ENCODE measurements around the gene KCTD17.

KCTD17 gene, protein sequence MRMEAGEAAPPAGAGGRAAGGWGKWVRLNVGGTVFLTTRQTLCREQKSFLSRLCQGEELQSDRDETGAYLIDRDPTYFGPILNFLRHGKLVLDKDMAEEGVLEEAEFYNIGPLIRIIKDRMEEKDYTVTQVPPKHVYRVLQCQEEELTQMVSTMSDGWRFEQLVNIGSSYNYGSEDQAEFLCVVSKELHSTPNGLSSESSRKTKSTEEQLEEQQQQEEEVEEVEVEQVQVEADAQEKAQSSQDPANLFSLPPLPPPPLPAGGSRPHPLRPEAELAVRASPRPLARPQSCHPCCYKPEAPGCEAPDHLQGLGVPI

DNA sequence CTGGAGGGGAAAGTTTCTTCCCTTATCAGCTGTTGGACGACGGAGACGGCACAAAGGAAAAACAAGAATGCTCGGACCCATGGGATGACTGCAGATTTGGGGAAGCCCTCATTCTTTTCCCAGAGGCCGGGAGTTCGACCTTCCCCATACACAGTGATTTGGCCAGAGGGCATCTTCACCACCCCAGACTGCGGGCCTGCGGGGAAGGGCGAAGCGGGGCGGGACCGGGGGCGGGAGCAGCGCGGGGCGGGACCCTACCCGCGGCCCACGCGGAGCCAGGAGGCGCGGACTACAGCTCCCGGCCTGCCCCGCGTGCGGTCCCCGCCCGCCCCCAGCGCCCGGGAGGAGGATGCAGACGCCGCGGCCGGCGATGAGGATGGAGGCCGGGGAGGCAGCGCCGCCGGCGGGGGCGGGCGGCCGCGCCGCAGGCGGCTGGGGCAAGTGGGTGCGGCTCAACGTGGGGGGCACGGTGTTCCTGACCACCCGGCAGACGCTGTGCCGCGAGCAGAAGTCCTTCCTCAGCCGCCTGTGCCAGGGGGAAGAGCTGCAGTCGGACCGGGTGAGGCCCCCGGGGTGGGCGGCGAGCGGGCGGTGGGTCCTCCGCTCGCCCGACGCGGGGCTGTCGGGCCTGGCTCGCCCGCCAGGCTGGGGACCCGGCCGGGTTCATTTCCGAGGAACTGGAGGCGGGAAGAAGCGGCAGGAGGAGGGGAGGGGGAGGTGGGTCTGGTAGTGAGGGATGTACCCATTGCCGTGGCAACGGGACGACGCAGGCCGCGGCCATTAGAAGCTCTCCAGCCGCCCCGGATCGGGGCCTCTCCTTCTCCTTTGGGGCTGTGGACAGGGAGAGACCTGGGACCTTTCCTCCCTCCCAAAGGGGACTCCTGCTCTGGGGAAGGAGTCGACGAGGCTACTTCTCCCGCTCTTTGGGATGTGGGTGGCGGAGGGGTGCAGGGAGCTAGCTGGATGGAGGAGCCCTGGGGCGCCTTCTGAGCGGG lies at the start of gene KCTD17:
KCTD17 (plus strand) TSS at position 352 of the 995 bp plus-strand sequence; CDS start at position 371, 19 bp downstream.
- DNase-seq (ENCODE audit: low read depth in 2 of 2, low spot score in 1 of 2): peak; percentile 32 to 53

DNA sequence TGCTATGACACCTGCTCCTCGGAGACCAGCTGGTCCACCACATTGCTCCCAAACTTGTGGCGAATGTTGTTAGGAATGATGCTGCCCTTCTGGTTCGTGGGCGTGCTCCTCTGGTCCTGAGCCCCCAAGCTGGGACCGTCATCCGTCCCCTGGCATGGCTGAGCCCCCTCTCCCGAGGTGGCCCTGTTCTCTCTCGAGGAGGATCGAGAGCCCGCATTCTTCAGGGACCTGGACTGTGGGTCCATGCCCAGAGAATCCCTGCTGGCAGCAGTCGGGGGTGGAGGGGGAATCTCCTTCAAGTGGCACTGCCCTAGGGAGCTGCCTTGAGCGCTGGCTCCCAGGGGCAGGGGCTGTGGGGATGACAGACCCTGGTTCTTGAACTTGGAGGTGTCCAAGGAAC lies 49.7 kb upstream of the KCTD17 start:
- DNase-seq (ENCODE audit: low read depth in 2 of 2, low spot score in 1 of 2): no peak

DNA sequence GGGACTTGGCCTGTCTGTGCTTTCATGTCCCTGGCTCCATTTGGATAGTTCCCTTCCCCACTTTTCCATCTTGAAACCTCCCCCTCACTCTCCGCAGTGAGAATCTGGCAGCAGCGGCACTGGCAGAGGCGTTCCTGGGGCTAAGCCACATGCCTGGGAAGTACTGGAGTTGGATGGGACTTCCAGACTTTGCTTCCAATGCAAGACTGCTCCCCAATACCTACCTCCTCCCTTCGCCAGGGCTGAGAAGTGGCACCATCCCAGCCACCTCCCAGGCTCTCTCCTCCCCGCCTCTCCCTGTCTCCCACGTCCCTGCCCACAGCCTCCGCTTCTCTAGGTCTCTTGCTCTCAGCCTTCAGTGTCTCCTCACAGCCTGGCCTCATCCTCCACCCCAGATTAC lies 48.9 kb upstream of the KCTD17 start:
- DNase-seq (ENCODE audit: low read depth in 2 of 2, low spot score in 1 of 2): no peak

DNA sequence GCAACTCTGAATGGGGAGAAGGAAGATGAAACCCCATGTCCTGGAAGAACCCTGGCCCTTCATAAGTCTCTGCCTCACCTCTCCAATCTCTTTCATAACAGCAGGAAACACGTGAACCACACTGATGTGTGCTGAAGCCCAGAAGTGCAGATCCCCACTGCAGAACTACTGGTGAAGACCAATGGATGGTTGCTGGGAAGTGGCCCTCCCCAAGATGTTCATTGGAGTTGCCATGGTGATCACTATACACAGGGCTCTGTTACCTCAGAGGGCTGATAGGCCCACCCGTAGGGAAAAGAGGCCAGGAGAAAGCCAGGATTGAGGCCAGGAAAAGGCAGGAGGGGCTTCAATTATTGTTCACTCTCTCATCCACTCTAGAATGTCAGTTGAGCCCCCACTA lies 43.9 kb upstream of the KCTD17 start:
- DNase-seq (ENCODE audit: low read depth in 2 of 2, low spot score in 1 of 2): no peak

DNA sequence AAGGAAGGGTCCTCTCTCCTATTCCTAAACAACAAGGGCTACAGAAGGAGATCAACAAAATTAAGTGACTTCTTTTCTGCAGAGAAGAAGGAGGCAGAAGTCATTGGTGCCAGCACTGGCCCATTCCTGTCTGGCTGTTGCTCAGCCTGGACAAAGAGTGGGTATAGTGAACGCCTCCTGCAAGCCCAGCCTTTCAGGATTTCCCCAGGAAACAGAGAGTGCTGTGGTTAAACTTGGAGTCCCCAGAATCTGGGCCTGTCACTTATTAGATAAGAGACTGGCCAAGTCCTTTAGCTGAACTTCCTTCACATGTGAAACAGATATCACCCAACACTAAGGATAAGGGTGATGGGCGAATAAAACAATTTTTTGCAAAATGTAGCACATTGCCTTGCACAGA lies 43.2 kb upstream of the KCTD17 start:
- no peak for DNase-seq (ENCODE audit: low read depth in 2 of 2, low spot score in 1 of 2)

DNA sequence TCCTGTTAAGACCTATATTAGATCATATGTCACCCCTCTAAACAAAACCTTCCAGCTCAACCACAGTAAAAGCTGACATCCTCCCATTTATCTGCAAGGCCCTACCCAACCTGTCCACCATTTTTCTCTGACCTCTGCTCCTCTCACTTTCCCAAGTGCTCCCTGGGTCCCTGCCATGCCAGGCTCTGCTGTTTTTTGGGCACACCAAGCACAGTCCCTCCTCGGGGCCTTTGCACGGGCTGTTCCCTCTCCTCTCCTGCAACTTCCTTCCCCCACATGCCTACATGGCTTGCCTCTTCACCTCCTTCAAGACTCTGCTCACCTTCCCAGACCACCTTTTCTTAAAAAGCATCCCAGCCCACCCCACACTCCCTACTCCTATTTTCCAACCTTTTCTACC lies 42.1 kb upstream of the KCTD17 start:
- no peak for DNase-seq (ENCODE audit: low read depth in 2 of 2, low spot score in 1 of 2)

DNA sequence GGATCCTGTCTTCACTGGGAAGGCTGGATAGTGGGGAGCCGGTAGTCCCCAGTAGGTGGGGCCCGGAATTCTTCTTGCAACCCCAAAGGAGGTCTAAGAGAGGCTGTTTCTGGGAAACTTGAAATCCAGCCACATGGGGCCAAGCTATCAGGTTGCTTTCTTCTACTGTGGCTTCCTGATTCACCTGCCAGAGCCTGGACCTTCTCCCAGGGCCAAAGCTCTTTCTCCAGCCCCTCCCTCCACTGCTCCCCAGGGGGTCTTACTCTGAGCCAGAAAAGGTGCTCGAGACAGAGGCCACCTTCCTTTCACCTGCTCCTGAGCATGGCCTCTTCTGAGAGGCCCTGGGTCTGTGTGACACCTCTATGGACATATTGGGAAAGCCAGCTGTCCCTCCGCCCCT lies 41.4 kb upstream of the KCTD17 start:
- no peak for DNase-seq (ENCODE audit: low read depth in 2 of 2, low spot score in 1 of 2)

DNA sequence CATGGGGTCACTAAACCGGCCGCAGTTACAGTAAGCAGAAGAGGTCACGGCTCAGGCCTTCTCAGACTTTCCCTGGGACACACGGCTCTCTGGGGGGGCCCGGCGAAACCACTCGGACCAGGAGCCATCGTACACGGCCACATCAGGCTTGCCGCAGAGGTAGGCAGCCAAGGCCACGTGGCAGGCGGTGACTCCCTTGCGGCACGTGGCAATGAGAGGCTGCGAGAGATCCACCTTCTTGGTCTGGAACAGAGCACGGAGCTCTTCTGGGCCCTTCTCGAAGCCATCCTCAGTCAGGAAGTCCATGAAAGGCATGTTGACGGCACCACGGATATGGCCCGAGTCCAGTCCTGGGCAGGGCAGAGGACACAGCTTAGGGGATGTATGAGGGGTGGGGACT lies 40.6 kb upstream of the KCTD17 start:
- DNase-seq (ENCODE audit: low read depth in 2 of 2, low spot score in 1 of 2): no peak

DNA sequence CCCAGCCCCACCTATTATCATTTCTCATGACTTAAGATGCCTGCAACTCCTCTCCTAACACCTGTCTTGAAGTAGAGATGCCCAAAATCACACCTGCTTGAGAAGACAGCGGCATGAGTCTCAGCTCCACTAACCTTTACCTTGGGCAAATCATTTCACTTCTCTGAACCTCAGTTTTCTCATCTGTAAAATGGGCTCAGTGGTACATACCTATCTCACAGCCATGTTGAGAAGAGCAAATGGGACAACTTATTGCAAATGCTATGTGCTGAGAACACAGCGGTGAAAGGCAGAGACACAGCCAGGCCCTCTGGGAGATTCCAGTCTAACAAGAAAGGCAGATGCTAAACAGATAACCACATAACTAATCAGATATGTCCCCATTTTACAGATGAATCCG lies 40.1 kb upstream of the KCTD17 start:
- no peak for DNase-seq (ENCODE audit: low read depth in 2 of 2, low spot score in 1 of 2)

DNA sequence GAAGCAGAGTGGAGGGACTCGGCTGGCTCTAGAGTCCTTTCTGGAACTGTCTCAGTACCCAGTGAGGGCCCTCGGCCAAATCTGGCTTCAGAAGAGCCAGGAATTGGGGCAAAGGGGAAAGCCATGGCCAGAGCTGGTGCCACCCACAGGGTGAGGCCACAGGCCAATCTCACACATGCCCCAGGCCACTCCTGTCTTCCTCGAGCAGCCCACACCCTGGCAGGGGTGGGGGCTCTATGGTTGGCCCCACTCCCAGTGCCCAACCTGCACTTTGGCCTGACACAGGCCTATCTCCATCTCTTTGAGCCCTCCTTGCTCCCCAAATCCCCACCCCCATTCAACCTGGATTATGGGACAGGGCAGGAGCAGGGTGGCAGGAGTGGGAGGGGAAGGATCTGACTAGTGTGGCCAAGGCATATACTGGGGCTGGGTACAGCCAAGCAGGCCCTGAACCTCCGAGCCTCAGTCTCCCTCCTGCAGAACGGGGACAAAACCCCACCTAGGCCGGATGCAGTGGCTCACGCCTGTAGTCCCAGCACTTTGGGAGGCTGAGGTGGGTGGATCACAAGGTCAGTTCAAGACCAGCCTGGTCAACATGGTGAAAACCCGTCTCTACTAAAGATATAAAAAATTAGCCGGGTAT lies 39.2 kb upstream of the KCTD17 start:
- DNase-seq (ENCODE audit: low read depth in 2 of 2, low spot score in 1 of 2): no peak

DNA sequence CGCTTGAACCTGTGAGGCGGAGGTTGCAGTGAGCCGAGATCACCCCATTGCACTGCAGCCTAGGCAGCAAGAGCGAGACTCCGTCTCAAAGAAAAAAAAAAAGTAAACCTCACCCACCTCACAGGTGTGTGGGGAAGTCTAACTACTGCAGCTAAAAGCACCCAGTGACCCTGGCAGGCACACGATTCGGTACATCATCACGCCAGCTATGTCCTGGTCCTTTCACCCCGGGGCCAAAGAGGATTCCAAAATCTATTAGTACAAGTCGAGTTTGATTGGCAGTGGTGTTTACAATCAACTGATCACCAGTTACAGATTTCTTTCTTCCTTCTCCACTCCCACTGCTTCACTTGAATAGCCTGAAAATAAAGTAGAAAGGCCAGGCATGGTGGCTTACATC lies 38.6 kb upstream of the KCTD17 start:
- DNase-seq (ENCODE audit: low read depth in 2 of 2, low spot score in 1 of 2): no peak

DNA sequence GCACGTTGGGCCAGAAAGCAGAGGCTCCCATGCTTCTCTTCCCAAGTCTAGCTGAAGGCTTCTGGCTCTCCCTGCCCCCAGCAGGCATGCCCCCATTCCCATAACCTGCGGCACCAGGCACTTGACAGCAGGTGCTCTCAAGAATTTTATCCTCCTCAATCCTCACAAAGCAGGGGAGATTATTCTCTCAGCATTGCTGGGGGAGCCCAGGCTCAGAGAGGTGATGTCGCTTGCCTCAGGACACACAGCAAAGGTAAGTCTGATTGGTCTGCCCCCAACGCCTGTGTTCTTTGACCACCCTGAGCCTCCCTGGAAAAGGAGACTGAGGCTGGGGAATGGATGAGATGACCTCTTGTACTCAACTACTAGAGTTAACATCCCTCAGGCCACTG lies 37.1 kb upstream of the KCTD17 start:
- DNase-seq (ENCODE audit: low read depth in 2 of 2, low spot score in 1 of 2): no peak

DNA sequence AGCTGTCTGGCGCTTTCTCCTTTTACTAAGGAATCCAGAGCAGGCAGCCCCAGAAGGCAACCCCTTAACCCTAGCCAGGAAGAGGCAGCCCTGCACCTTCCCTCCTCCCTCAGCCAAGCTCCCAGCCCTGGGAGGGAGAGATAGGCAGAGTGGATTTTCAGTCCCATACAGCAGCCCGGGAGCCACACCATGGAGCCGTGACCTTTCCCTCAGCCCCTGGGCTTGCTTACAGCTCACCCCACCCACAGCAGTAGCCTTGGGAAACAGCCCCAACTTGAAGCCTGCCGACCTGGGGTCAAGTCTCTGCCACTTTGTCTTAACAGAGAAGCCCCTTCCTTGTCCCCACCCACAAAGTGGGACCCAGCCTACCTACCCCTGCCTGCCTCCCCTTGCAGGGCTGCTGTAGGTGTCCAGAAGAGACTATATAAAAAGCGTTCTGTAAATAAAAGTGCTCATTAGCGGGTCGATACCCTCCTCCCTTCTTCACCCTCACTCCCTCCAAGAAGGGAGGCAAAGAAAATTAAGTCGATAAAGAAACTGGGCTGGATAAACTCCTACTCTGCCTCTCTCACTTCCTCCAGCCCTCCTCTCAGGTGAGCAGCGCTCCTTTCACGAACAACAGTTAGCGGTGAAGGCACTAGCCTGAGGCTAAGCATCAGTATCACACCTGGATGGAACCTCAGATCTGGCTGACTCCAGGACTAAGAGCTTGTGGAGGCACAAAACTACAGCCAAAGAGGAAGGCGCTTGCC lies 36.5 kb upstream of the KCTD17 start:
- DNase-seq (ENCODE audit: low read depth in 2 of 2, low spot score in 1 of 2): no peak

DNA sequence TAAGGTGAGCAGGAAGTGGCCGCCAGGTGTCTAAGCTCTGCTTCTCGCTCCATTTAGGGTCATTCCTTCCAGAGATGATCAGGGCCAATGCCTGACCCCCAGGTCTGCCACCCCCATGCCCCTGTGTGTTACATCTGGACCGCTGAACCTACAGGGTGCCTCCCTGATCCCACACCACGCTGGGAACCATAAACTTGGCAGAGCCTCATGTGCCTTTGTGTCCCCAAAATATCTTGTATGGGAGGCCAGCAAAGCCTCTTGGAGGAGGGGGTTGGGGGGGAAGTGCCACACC lies 36.0 kb upstream of the KCTD17 start:
- DNase-seq (ENCODE audit: low read depth in 2 of 2, low spot score in 1 of 2): no peak

DNA sequence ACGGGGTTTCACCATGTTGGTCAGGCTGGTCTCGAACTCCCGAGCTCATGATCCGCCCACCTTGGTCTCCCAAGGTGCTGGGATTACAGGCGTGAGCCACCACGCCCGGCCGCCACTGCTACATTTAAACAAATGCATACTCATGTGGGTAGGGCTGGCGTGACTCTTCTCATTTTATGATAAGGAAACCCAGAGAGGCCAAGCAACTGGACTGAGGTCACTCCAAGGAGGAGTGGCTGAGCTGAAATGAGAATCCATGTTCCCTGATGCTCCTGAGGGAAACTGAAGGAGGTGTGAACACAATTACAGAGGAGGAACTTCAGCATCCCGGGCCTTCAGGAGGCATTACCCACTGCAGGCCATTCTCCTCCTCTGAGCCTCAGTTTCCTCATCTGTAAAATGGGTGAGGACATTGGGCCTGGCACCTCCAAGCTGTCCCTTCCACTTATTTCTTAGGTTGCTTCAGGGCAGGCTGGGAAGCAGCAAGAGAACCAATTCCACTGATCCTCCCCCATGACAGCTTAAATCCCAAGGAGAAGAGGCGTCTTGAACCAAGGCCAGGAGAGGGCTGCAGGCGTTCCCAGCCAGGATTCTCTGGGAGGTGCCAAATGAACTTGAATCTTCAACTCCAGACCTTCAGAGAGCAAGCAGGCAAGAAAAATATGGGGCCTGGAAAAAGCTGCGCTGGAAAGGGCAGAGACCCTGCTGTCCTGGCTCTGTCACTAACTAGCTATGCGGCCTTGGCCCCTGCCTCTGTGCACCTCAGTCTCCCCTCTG lies 35.2 kb upstream of the KCTD17 start:
- DNase-seq (ENCODE audit: low read depth in 2 of 2, low spot score in 1 of 2): no peak

DNA sequence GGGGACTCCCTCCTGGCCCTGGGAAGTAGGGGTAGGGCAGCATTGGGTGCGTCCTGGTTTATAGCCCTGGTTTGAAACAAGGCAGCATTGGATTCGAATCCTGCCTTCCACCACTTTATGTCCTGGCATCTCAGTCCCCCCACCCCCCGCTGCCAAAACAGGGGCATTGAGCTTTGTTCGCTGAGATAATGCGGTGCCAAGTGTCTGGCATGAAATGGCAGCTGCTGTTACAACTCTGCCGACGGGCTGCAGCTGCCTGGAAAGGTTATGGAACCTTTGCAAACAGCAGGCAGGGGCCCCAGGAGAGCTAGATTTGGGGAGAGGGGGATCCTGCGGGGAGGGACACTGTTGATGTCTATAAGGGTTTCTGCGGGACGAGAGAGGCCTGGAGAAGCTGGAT lies 34.2 kb upstream of the KCTD17 start:
- no peak for DNase-seq (ENCODE audit: low read depth in 2 of 2, low spot score in 1 of 2)

DNA sequence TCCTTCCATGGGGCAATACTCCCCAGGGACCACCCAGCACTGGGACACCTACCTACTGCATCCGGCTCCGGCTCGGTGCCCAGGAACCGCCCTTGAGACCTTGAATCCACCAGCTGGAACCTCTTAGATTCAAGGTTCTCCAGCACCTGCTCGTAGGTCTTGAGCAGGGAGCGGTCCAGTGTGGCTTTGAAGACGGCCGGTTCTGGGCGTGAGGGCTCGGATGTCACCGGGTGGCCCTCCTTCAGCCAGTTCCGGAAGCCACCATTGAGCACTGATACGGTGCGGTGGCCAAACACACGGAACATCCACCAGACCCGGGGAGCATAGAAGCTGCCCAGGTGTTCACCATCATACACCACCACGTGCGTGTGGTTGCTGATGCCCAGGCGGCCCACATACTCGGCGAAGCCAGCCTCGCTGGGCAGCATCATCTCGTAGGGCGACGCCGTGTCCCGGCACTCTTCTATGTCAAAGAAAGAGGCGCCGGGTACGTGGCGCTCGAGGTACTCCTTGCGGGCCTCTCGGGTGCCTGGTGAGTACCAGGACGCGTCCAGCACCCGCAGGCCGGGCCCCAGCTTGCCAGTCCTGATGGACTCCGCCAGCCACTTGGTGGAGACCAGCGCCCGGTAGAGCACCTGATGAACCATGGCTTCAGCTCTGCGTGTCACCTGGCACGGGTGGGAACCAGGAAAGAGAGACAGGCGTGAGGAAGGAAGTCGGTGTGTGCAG lies 33.3 kb upstream of the KCTD17 start:
- no peak for DNase-seq (ENCODE audit: low read depth in 2 of 2, low spot score in 1 of 2)

DNA sequence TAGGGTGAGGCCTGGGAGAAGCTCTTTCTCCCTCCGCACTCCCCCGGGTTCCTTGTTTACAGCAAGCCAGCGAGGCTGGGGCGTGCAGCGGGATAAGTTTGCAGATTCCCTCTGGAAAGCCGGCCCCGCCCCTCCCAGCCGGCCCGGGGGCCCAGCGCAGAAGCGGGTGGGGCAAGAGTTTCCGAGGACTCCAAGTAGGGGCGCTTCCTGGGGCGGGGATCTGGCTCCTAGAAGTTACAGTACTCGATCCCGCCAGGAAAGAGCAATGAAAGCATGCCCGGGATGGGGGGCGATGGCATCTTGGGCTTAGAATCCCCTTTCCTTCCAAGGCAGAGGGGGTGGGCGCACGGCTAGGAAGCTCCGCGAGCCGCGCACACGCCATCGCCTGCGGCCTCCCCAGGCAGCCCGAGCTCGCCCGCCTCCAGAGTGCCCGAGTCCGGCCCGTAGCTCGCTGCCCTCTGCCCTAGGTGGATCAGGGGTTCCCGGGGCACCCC lies 32.7 kb upstream of the KCTD17 start:
- DNase-seq (ENCODE audit: low read depth in 2 of 2, low spot score in 1 of 2): no peak

DNA sequence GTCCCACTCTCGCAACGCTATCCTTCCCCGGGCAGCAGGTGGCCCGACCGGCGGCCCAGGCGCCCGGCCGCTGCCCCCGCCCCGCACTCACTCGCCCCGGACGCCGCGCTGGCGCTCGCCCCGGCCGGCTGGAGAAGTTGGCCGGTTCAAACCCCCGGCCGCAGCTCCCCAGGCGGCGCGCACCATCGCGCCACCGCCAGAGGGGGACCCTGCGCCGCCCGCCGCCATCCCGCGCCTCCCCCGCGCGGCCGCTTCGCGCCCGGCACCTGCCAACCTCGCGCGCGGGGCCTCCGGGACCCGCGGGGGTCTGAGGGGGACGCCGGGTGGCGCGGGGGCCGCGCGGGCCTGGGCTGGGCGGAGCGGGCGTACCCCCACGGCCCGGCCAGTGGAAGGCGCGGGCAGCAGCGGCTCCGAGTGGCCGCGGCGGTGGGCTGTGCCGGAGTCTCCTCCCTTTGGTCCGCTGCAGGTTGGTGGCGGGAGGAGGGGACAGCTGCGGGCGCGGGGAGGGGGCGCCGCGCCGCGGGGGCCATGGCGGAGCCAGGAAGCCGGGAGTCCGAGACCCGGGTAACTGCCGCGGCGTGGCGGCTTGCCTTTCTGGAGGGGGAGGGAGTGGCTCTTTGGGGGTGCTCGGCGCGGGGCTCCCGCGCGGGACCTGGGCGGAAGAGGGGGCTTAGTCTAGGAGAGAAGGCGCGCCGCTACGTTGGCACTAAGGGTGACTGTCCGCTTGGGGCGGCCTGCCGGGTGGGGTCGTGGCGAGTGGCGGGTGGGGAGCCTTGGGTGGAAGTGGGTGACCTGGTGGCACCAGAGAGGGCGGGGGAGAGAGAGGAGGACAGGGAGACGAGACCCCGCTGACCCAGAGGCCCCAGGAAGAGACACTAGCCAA lies 32.0 kb upstream of the KCTD17 start, which contains the start of the genes MPST and TST:
MPST (plus strand) TSS at position 434 of the 883 bp plus-strand sequence; CDS start at position 529, 95 bp downstream.
TST (minus strand) TSS at position 139 of the 883 bp plus-strand sequence. CDS start 715 bp downstream, outside the sequence.
- DNase-seq (ENCODE audit: low read depth in 2 of 2, low spot score in 1 of 2): no peak
